ENCODE results near the gene IQGAP1. TPM values are rescaled to one million over a fixed set of nuclear protein-coding genes. Genes with fewer than 3 reads are reported as not detected.
"Not testable (repeated sequence)": the region's sequence is repeated elsewhere in the genome, so short reads cannot be mapped to it uniquely, and the experiment has no call there.

The IQGAP1 gene
- total RNA-seq, 1 experiment from 2014 or later, result 106 TPM

DNA sequence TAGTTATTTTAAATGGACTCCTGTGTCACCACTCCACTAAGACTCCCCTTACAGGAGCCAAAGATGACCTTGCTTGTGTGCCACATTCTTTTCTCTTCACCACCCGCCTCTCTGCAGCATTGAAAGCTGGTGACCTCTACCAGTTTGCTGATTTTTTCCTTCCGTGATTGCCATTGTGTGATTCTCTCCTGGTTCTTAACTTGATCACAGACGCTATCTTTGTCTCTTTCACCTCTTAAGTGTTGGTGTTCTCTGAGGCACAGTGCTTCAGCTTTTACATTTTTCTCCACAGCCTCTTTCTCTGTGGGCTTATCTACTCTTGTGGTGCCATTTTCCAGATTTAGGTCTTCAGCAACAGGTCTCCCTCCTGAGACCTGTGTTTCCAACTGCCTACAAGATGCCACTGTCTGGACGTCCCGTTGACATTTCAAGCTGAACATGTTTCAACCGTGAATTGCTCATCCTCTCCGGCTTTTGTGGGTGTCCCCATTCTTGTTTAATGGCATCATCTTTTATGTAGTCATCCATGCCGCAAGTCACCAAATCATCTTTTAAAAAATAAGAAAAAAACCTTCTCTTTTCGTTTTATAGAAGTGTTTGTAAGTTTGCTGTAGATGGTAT, 26.5 kb downstream of the IQGAP1 start:
- peaks cover 59% of the 10 kb centered on the region for H3K4me1 Mint-ChIP-seq
- POLR2A ChIA-PET, result no interaction called here
- TF ChIP-seq NFYB (CRISPR knock-in tag; conservative IDR thresholded peaks at IDR 0.05; ENCODE audit: low read depth) (no peak), GRHL2 (CRISPR knock-in tag; IDR thresholded peaks at IDR 0.05; ENCODE audit: insufficient replicate concordance, severe bottlenecking) (no peak)
- H3K27me3 Mint-ChIP-seq (ENCODE audit: low read depth), result no peaks in the 10 kb centered on the region
- CTCF ChIA-PET, result interaction anchor here (0.6 to 1.2 kb wide), 4 partner anchors 9 to 121 kb away, joined by 3 to 5 read pairs (median 3); no protein-coding TSS in a partner anchor
- DNase-seq (ENCODE audit: low spot score) (no peak), ATAC-seq (no peak)
- H3K9me3 Mint-ChIP-seq, result peaks cover 18% of the 10 kb centered on the region
- H3K36me3 Mint-ChIP-seq, result peaks cover 17% of the 10 kb centered on the region
- H3K4me3 Mint-ChIP-seq, result no peak overlapping the region
- peak overlapping the region; percentile 87 for H3K27ac Mint-ChIP-seq

DNA sequence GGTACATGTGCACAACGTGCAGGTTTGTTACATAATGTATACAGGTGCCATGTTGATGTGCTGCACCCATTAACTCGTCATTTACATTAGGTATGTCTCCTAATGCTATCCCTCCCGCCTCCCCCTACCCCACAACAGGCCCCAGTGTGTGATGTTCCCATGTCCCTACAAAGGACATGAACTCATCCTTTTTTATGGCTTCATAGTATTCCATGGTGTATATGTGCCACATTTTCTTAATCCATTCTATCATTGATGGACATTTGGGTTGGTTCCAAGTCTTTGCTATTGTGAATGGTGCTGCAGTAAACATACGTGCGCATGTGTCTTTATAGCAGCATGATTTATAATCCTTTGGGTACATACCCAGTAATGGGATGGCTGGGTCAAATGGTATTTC, 28.0 kb downstream of the IQGAP1 start:
- DNase-seq (ENCODE audit: low spot score); H3K4me3 Mint-ChIP-seq; H3K27ac Mint-ChIP-seq; CTCF ChIA-PET; ATAC-seq; H3K27me3 Mint-ChIP-seq (ENCODE audit: low read depth); H3K36me3 Mint-ChIP-seq; POLR2A ChIA-PET: not testable (repeated sequence)
- Mint-ChIP-seq H3K4me1 (peaks cover 68% of the 10 kb centered on the region), H3K9me3 (peaks cover 11% of the 10 kb centered on the region)

GRCh38 chr15:90418627-90419026, 30.6 kb downstream of the IQGAP1 start:
- H3K9me3 Mint-ChIP-seq, result peaks cover 11% of the 10 kb centered on the region
- no peak overlapping the region for H3K4me3 Mint-ChIP-seq
- DNase-seq (ENCODE audit: low spot score), result no peak
- no peak for TF ChIP-seq MXD4 (CRISPR knock-in tag; IDR thresholded peaks at IDR 0.05; ENCODE audit: borderline replicate concordance)
- no peak for TF ChIP-seq TP53 (CRISPR knock-in tag; IDR thresholded peaks at IDR 0.05)
- TF ChIP-seq NFE2L1 (CRISPR knock-in tag; IDR thresholded peaks at IDR 0.05), result no peak
- no peak for TF ChIP-seq PRRX2 (CRISPR knock-in tag; IDR thresholded peaks at IDR 0.05)
- TF ChIP-seq ARID4B (CRISPR knock-in tag; IDR thresholded peaks at IDR 0.05; ENCODE audit: borderline replicate concordance), result no peak
- TF ChIP-seq CREM (CRISPR knock-in tag; IDR thresholded peaks at IDR 0.05), result no peak
- no peak for TF ChIP-seq ETV6 (CRISPR knock-in tag; IDR thresholded peaks at IDR 0.05)
- TF ChIP-seq ESRRA (CRISPR knock-in tag; IDR thresholded peaks at IDR 0.05; ENCODE audit: borderline replicate concordance), result no peak
- TF ChIP-seq, protein P1, sequence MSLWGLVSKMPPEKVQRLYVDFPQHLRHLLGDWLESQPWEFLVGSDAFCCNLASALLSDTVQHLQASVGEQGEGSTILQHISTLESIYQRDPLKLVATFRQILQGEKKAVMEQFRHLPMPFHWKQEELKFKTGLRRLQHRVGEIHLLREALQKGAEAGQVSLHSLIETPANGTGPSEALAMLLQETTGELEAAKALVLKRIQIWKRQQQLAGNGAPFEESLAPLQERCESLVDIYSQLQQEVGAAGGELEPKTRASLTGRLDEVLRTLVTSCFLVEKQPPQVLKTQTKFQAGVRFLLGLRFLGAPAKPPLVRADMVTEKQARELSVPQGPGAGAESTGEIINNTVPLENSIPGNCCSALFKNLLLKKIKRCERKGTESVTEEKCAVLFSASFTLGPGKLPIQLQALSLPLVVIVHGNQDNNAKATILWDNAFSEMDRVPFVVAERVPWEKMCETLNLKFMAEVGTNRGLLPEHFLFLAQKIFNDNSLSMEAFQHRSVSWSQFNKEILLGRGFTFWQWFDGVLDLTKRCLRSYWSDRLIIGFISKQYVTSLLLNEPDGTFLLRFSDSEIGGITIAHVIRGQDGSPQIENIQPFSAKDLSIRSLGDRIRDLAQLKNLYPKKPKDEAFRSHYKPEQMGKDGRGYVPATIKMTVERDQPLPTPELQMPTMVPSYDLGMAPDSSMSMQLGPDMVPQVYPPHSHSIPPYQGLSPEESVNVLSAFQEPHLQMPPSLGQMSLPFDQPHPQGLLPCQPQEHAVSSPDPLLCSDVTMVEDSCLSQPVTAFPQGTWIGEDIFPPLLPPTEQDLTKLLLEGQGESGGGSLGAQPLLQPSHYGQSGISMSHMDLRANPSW (CRISPR knock-in tag; conservative IDR thresholded peaks at IDR 0.05; ENCODE audit: low read depth), result no peak
- no peak for TF ChIP-seq FOXJ3 (CRISPR knock-in tag; IDR thresholded peaks at IDR 0.05; ENCODE audit: borderline replicate concordance)
- TF ChIP-seq IRF2 (CRISPR knock-in tag; IDR thresholded peaks at IDR 0.05; ENCODE audit: borderline replicate concordance, low read depth), result no peak
- TF ChIP-seq AFF4 (CRISPR knock-in tag; IDR thresholded peaks at IDR 0.05; ENCODE audit: borderline replicate concordance), result no peak
- CTCF ChIA-PET, result interaction anchor here (0.5 kb wide), 1 partner anchor 1304 kb away, joined by 3 read pairs; no protein-coding TSS in a partner anchor
- POLR2A ChIA-PET, result no interaction called here
- 0 out of 2 replicates have a peak overlapping the region, but pooled peaks have one; percentile 10 for H3K27ac Mint-ChIP-seq
- peak; percentile 27 for ATAC-seq
- peaks cover 54% of the 10 kb centered on the region for H3K4me1 Mint-ChIP-seq
- H3K36me3 Mint-ChIP-seq, result peaks cover 9% of the 10 kb centered on the region
- no peaks in the 10 kb centered on the region for H3K27me3 Mint-ChIP-seq (ENCODE audit: low read depth)

Data from WTC11 (cell line).